Caco-2 (cell line): ENCODE measurements around the gene JPH2. TPM values are rescaled to one million over a fixed set of nuclear protein-coding genes. Genes with fewer than 3 reads are reported as not detected.
A peak's percentile ranks its signal among the peaks of the same experiment; 100 is the strongest.
"Not testable (repeated sequence)": the region's sequence is repeated elsewhere in the genome, so short reads cannot be mapped to it uniquely, and the experiment has no call there.

Experiments used
- BruUV-seq: library from RNA; stranded (reverse); fragments of 400-500 nt; replicated peaks from 2 replicates; lab custom pipeline; 2021; lab: Mats Ljungman, UMichigan
- CTCF ChIA-PET: fragments of 300-600 bp; sonication (Branson Sonifier 250); formaldehyde crosslinking; loops from one replicate; lab custom pipeline; 2022; ENCODE audit warnings: antibody characterized with exemption; lab: Charles Lee
- POLR2A ChIA-PET: fragments of 300-600 bp; sonication (Branson Sonifier 250); formaldehyde crosslinking; loops from one replicate; lab custom pipeline; 2022; ENCODE audit warnings: antibody characterized with exemption; lab: Charles Lee
- DNase-seq, 2 experiments: peaks; one replicate each; pipeline versions ENCODE4 v3.0.0 to v3.0.0-alpha.2; 2020 to 2022
- H3K27me3 ChIP-seq: replicated peaks from 2 replicates; pipeline ENCODE4 v1.6.0; 2011; ENCODE audit warnings: low read length; ENCODE audit not compliant: control insufficient read depth, insufficient read depth
- H3K36me3 ChIP-seq: 2 replicates; pipeline ENCODE4 v1.5.1; 2011; ENCODE audit warnings: low read length; ENCODE audit not compliant: control insufficient read depth, insufficient read depth
- H3K4me1 ChIP-seq: fragments of 250-450 bp; sonication (Bioruptor Pico); 2 replicates; pipeline ENCODE4 v1.5.1; 2020; ENCODE audit warnings: mild to moderate bottlenecking
- H3K4me3 ChIP-seq: 2 replicates; pipeline ENCODE4 v1.5.1; 2011; ENCODE audit warnings: low read depth, mild to moderate bottlenecking, control low read depth, low read length
- H3K9me3 ChIP-seq: fragments of 250-450 bp; sonication (Bioruptor Pico); 2 replicates; pipeline ENCODE4 v1.5.1; 2020; ENCODE audit warnings: mild to moderate bottlenecking, moderate library complexity
- H3K27ac Mint-ChIP-seq: one replicate; pipeline ENCODE4 v1.8.0; 2022; ENCODE audit warnings: mixed read lengths; ENCODE audit not compliant: unreplicated experiment
- H3K27me3 Mint-ChIP-seq: one replicate; pipeline ENCODE4 v1.8.0; 2022; ENCODE audit warnings: mixed read lengths; ENCODE audit not compliant: insufficient read depth, unreplicated experiment
- H3K36me3 Mint-ChIP-seq: one replicate; pipeline ENCODE4 v1.8.0; 2022; ENCODE audit warnings: mild to moderate bottlenecking, mixed read lengths; ENCODE audit not compliant: insufficient read depth, unreplicated experiment
- H3K4me1 Mint-ChIP-seq: one replicate; pipeline ENCODE4 v1.8.0; 2022; ENCODE audit warnings: low read depth, mixed read lengths; ENCODE audit not compliant: unreplicated experiment
- H3K4me3 Mint-ChIP-seq: one replicate; pipeline ENCODE4 v1.8.0; 2022; ENCODE audit warnings: mild to moderate bottlenecking, moderate library complexity, mixed read lengths; ENCODE audit not compliant: unreplicated experiment
- H3K9me3 Mint-ChIP-seq: one replicate; pipeline ENCODE4 v1.8.0; 2022; ENCODE audit warnings: mixed read lengths; ENCODE audit not compliant: unreplicated experiment
- intact Hi-C: fragments of 100-400 bp; cut with micrococcal nuclease; formaldehyde crosslinking; loops from one replicate; pipeline ENCODE4 v1.10.0; 2022; ENCODE audit not compliant: unreplicated experiment
- total RNA-seq: library from RNA; stranded (reverse); gene quantifications from 2 replicates; pipeline ENCODE4 v1.2.3, GENCODE V29; 2022
- TF ChIP-seq, protein P1 (sequence below), 2 experiments: fragments of 200-600 bp in 1 of 2; IDR thresholded peaks; 1 replicate in 1 of 2; 2 replicates in 1 of 2; pipeline versions ENCODE4 v1.5.1 to v1.8.0; 2011 to 2022; ENCODE audit warnings: antibody characterized with exemption in 1 of 2, control low read depth in 1 of 2, inconsistent platforms in 1 of 2, low read depth in 1 of 2, low read length in 1 of 2, mild to moderate bottlenecking in 1 of 2, moderate library complexity in 1 of 2; ENCODE audit not compliant: insufficient read depth in 1 of 2, severe bottlenecking in 1 of 2, unreplicated experiment in 1 of 2

Gene JPH2
- total RNA-seq, 1 experiment from 2014 or later: 10.5 TPM

DNA sequence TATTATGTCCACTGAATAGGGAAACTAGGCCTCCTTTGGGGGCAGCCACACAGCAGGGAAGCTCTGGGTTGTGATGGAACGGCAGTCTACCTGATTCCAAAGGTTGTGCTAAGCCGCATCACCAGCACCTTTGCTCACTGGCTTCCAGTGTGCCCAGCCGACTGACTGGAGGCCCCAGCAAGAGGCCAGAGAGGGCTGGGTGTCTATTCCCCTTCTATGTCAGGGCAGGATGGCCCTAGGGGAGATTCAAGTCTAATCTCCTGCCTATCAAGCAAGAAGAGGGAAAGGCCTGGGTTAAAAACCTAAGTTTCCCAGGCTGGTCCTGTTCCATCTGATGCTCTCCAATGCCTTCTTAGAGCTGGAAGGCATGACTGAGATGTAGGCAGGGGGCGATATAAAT, 53.6 kb downstream of the JPH2 start:
- H3K27ac Mint-ChIP-seq: no peak overlapping the region
- Histone ChIP-seq H3K27me3 (no peaks in the 10 kb centered on the region), H3K4me3 (no peak overlapping the region), H3K9me3 (no peaks in the 10 kb centered on the region), H3K36me3 (no peaks in the 10 kb centered on the region), H3K4me1 (peaks cover 50% of the 10 kb centered on the region)
- H3K36me3 Mint-ChIP-seq: peaks cover 8% of the 10 kb centered on the region
- H3K4me1 Mint-ChIP-seq: peaks cover 29% of the 10 kb centered on the region
- H3K9me3 Mint-ChIP-seq: no peaks in the 10 kb centered on the region
- no peaks in the 10 kb centered on the region for H3K27me3 Mint-ChIP-seq
- CTCF ChIA-PET: no interaction called here
- TF ChIP-seq, protein P1, sequence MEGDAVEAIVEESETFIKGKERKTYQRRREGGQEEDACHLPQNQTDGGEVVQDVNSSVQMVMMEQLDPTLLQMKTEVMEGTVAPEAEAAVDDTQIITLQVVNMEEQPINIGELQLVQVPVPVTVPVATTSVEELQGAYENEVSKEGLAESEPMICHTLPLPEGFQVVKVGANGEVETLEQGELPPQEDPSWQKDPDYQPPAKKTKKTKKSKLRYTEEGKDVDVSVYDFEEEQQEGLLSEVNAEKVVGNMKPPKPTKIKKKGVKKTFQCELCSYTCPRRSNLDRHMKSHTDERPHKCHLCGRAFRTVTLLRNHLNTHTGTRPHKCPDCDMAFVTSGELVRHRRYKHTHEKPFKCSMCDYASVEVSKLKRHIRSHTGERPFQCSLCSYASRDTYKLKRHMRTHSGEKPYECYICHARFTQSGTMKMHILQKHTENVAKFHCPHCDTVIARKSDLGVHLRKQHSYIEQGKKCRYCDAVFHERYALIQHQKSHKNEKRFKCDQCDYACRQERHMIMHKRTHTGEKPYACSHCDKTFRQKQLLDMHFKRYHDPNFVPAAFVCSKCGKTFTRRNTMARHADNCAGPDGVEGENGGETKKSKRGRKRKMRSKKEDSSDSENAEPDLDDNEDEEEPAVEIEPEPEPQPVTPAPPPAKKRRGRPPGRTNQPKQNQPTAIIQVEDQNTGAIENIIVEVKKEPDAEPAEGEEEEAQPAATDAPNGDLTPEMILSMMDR (IDR thresholded peaks at IDR 0.05; ENCODE audit: insufficient read depth in 1 of 2, low read depth in 1 of 2, low read length in 1 of 2, severe bottlenecking in 1 of 2, unreplicated experiment in 1 of 2): no peak
- H3K4me3 Mint-ChIP-seq: no peak overlapping the region
- POLR2A ChIA-PET: no interaction called here
- BruUV-seq: no TSS peak
- intact Hi-C loops: no loop called here
- DNase-seq: peak in 1 of 2 experiments; percentile 63

DNA sequence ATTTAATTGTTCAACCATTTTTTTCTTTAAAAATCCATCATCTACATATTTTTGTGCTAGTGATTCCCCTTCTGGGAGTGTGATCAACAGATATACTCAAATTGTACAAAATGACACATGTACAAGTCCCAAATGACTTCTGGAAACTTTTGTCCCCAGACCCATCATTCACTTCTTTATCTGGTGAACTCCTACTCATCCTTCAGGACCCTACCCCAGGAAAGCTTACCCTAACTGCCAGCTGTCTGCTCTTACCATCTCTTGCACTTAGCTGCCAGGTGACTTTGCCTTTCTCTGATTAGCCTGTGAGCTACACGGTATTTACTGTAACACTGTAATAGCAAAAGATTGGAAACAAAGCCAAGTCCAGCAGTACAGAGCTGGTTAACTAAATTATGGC, 55.3 kb downstream of the JPH2 start:
- DNase-seq: peak in 1 of 2 experiments; percentile 11
- Mint-ChIP-seq H3K36me3 (peaks cover 8% of the 10 kb centered on the region), H3K27me3 (no peaks in the 10 kb centered on the region), H3K4me3 (no peak overlapping the region), H3K9me3 (no peaks in the 10 kb centered on the region), H3K4me1 (peaks cover 23% of the 10 kb centered on the region), H3K27ac (no peak overlapping the region)
- intact Hi-C loops: no loop called here
- no peaks in the 10 kb centered on the region for H3K9me3 ChIP-seq
- no peak overlapping the region for H3K4me3 ChIP-seq
- TF ChIP-seq, protein P1 (IDR thresholded peaks at IDR 0.05; ENCODE audit: insufficient read depth in 1 of 2, low read depth in 1 of 2, low read length in 1 of 2, severe bottlenecking in 1 of 2, unreplicated experiment in 1 of 2): no peak
- H3K4me1 ChIP-seq: peaks cover 35% of the 10 kb centered on the region
- CTCF ChIA-PET: interaction anchor here (0.8 to 1.3 kb wide), 2 partner anchors 14 to 58 kb away, joined by 3 to 6 read pairs; no protein-coding TSS in a partner anchor
- POLR2A ChIA-PET: no interaction called here
- BruUV-seq: no TSS peak
- H3K27me3 ChIP-seq: no peaks in the 10 kb centered on the region
- no peaks in the 10 kb centered on the region for H3K36me3 ChIP-seq

DNA sequence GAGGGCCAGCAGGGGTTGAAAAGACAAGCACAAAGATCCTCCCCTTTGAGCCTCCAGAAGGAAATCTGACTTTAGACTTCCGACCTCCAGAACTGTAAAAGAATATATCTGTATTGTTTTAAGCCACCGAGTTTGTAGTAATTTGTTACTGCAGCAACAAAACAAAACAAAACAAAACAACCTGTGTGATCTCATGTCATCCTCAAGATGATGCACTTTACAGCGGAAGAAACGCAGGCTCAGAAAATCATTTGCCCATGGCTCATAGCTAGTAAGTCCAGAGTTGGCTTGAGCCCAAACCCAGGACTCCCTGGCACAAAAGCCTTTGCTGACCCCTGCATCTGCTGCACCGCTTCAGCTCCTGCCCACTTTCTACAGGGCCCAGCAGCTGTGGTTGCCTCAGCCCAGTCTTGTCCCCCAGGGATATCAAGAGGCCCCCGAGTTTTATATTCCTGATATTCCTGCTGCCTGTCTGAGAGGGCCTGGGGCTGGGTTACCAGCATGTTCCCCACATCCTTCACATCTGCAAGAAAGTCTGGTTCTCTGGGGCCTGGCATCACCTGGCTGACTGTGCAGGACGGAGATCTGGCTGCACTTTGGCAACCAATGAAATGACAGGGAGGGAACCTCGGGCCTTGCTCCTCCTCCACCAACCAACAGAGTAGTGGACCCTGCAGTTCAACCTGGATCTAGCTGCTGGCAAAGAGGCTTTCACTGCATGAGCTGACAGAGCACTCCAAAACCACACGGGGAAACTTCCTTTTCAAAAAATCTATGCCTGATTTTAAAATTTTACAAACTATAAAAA, 56.9 kb downstream of the JPH2 start:
- CTCF ChIA-PET: interaction anchor here (0.6 to 3.2 kb wide), 4 partner anchors 14 to 774 kb away, joined by 4 to 24 read pairs (median 9); partner anchors contain the start of gene JPH2
- Mint-ChIP-seq H3K27ac (peak overlapping the region; percentile 3), H3K27me3 (no peaks in the 10 kb centered on the region)

DNA sequence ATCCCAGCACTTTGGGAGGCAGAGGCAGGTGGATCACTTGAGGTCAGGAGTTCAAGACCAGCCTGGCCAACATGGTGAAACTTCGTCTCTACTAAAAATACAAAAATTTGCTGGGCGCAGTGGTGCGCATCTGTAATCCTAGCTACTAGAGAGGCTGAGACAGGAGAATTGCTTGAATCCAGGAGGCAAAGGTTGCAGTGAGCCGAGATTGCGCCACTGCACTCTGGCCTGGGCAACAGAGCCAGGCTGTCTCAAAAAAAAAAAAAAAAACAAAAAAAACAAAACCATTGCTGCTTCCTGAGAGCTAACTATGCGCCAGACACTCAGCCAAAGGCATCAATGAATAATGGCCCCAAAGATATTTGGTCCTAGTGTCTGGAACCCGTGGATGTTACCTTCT, 57.7 kb downstream of the JPH2 start:
- DNase-seq: peak in 1 of 2 experiments; percentile 31
- H3K9me3 ChIP-seq, H3K27me3 Mint-ChIP-seq, H3K4me1 Mint-ChIP-seq, H3K27me3 ChIP-seq, H3K9me3 Mint-ChIP-seq, H3K36me3 ChIP-seq, H3K4me3 ChIP-seq, BruUV-seq, H3K4me3 Mint-ChIP-seq, intact Hi-C loops, H3K36me3 Mint-ChIP-seq: not testable (repeated sequence)
- CTCF ChIA-PET: interaction anchor here (0.5 to 3.2 kb wide), 5 partner anchors 13 to 773 kb away, joined by 3 to 24 read pairs (median 4); partner anchors contain the start of gene JPH2
- H3K27ac Mint-ChIP-seq: peak overlapping the region; percentile 3
- POLR2A ChIA-PET: interaction anchor here (0.7 to 1.6 kb wide), 3 partner anchors 59 to 472 kb away, joined by 3 to 14 read pairs (median 6); no protein-coding TSS in a partner anchor
- H3K4me1 ChIP-seq: peaks cover 18% of the 10 kb centered on the region

More for the DNA sequence above, 56.9 kb downstream of the JPH2 start:
- H3K9me3 Mint-ChIP-seq: no peaks in the 10 kb centered on the region
- peaks cover 8% of the 10 kb centered on the region for H3K36me3 Mint-ChIP-seq
- H3K9me3 ChIP-seq: no peaks in the 10 kb centered on the region
- H3K27me3 ChIP-seq: no peaks in the 10 kb centered on the region
- H3K4me3 ChIP-seq: no peak overlapping the region
- POLR2A ChIA-PET: interaction anchor here (0.6 to 1.6 kb wide), 3 partner anchors 80 to 471 kb away, joined by 3 to 6 read pairs (median 3); no protein-coding TSS in a partner anchor
- no TSS peak for BruUV-seq
- TF ChIP-seq, protein P1 (IDR thresholded peaks at IDR 0.05; ENCODE audit: insufficient read depth in 1 of 2, low read depth in 1 of 2, low read length in 1 of 2, severe bottlenecking in 1 of 2, unreplicated experiment in 1 of 2): no peak
- peaks cover 19% of the 10 kb centered on the region for H3K4me1 ChIP-seq
- H3K4me3 Mint-ChIP-seq: no peak overlapping the region
- peaks cover 8% of the 10 kb centered on the region for H3K4me1 Mint-ChIP-seq
- H3K36me3 ChIP-seq: no peaks in the 10 kb centered on the region
- intact Hi-C loops: no loop called here
- DNase-seq: peak in 1 of 2 experiments; percentile 42
